ENCODE measurements around the gene MAB21L4. TPM values are rescaled to one million over a fixed set of nuclear protein-coding genes. Genes with fewer than 3 reads are reported as not detected.

MAB21L4 gene
- total RNA-seq, 2 donors from 2014 or later, result 6.1 to 22.2 TPM

- no peak for DNase-seq
- no peak overlapping the region for H3K27ac ChIP-seq
- H3K4me3 ChIP-seq, result peak overlapping the region; percentile 17
- H3K36me3 ChIP-seq, result no peaks in the 10 kb centered on the region
- no peaks in the 10 kb centered on the region for H3K4me1 ChIP-seq
- H3K9ac ChIP-seq (ENCODE audit: low read depth in 2 of 2, low read length in 2 of 2), result peak overlapping the region in 1 of 2 donors; percentile 19
- H3K9me3 ChIP-seq, result no peaks in the 10 kb centered on the region
- intact Hi-C loops (cut with DNase I), result no loop called here
- no peak for TF ChIP-seq CTCF (IDR thresholded peaks at IDR 0.05)
- H3K27me3 ChIP-seq, result no peaks in the 10 kb centered on the region
Measured at GRCh38 chr2:240896394-240896793, 438 bp upstream of the MAB21L4 start.

GRCh38 chr2:240894836-240895558 lies 959 bp downstream of the MAB21L4 start:
- H3K9me3 ChIP-seq, result no peaks in the 10 kb centered on the region
- no peak overlapping the region for H3K4me3 ChIP-seq
- intact Hi-C loops (cut with DNase I), result no loop called here
- H3K9ac ChIP-seq (ENCODE audit: low read depth in 2 of 2, low read length in 2 of 2), result no peak overlapping the region
- no peak overlapping the region for H3K27ac ChIP-seq
- DNase-seq, result no peak
- no peaks in the 10 kb centered on the region for H3K27me3 ChIP-seq
- H3K4me1 ChIP-seq, result peaks cover under 1% of the 10 kb centered on the region
- no peaks in the 10 kb centered on the region for H3K36me3 ChIP-seq
- TF ChIP-seq CTCF (IDR thresholded peaks at IDR 0.05), result no peak

- Histone ChIP-seq H3K4me3 (no peak overlapping the region), H3K27me3 (no peaks in the 10 kb centered on the region), H3K9ac (ENCODE audit: low read depth in 2 of 2, low read length in 2 of 2) (no peak overlapping the region), H3K36me3 (no peaks in the 10 kb centered on the region), H3K9me3 (no peaks in the 10 kb centered on the region), H3K4me1 (peaks cover 8% of the 10 kb centered on the region), H3K27ac (no peak overlapping the region)
- intact Hi-C loops (cut with DNase I), result no loop called here
- no peak for DNase-seq
- TF ChIP-seq CTCF (IDR thresholded peaks at IDR 0.05), result no peak
Measured at GRCh38 chr2:240894006-240894405, 1.9 kb downstream of the MAB21L4 start.

- intact Hi-C loops (cut with DNase I), result no loop called here
- no peaks in the 10 kb centered on the region for H3K27me3 ChIP-seq
- no peaks in the 10 kb centered on the region for H3K9me3 ChIP-seq
- DNase-seq, result no peak
- H3K27ac ChIP-seq, result no peak overlapping the region
- no peak overlapping the region for H3K4me3 ChIP-seq
- H3K9ac ChIP-seq (ENCODE audit: low read depth in 2 of 2, low read length in 2 of 2), result no peak overlapping the region
- H3K4me1 ChIP-seq, result peaks cover 9% of the 10 kb centered on the region
- TF ChIP-seq CTCF (IDR thresholded peaks at IDR 0.05), result no peak
- H3K36me3 ChIP-seq, result no peaks in the 10 kb centered on the region
Measured at GRCh38 chr2:240893363-240893844, 2.6 kb downstream of the MAB21L4 start.

GRCh38 chr2:240892925-240893324 lies 3.0 kb downstream of the MAB21L4 start:
- H3K9me3 ChIP-seq, result no peaks in the 10 kb centered on the region
- no peak overlapping the region for H3K4me3 ChIP-seq
- H3K36me3 ChIP-seq, result no peaks in the 10 kb centered on the region
- intact Hi-C loops (cut with DNase I), result no loop called here
- DNase-seq, result no peak
- no peak for TF ChIP-seq CTCF (IDR thresholded peaks at IDR 0.05)
- H3K9ac ChIP-seq (ENCODE audit: low read depth in 2 of 2, low read length in 2 of 2), result no peak overlapping the region
- no peak overlapping the region for H3K27ac ChIP-seq
- H3K4me1 ChIP-seq, result peaks cover 9% of the 10 kb centered on the region
- H3K27me3 ChIP-seq, result no peaks in the 10 kb centered on the region

All from colonic mucosa (tissue), 4 donors.